ENCODE data around the gene CASP2. TPM values are rescaled to one million over a fixed set of nuclear protein-coding genes. Genes with fewer than 3 reads are reported as not detected.

The CASP2 gene
- total and polyA plus RNA-seq, 2 of the 13 experiments (the other 11 are each of a cell fraction or from before 2014, with no cell fraction given): 10.2 to 13.7 TPM

GRCh38 chr7:143242306-143242705 is 45.8 kb upstream of the CASP2 start (continued):
- TF ChIP-seq ZC3H4 (CRISPR knock-in tag; IDR thresholded peaks at IDR 0.05; ENCODE audit: borderline replicate concordance) (no peak), ZNF362 (CRISPR knock-in tag; IDR thresholded peaks at IDR 0.05; ENCODE audit: borderline replicate concordance) (no peak)

- peaks cover 26% of the 10 kb centered on the region for H3K4me1 ChIP-seq (ENCODE audit: insufficient read depth, low read length)
- intact Hi-C loops (cut with micrococcal nuclease; ENCODE audit: unreplicated experiment): no loop called here
- TF ChIP-seq IRF9 (CRISPR knock-in tag; IDR thresholded peaks at IDR 0.05; ENCODE audit: borderline replicate concordance) (no peak), ZBTB4 (CRISPR knock-in tag; IDR thresholded peaks at IDR 0.05; ENCODE audit: borderline replicate concordance) (no peak), PCBP1 (IDR thresholded peaks at IDR 0.05; ENCODE audit: borderline replicate concordance, low read depth, low read length) (no peak), ZBTB2 (CRISPR knock-in tag; IDR thresholded peaks at IDR 0.05; ENCODE audit: low read depth) (no peak), PBX2 (CRISPR knock-in tag; IDR thresholded peaks at IDR 0.05) (no peak), ETV6 (CRISPR knock-in tag; conservative IDR thresholded peaks at IDR 0.05) (no peak), ZNF589 (CRISPR knock-in tag; conservative IDR thresholded peaks at IDR 0.05) (no peak), HNRNPH1 (optimal IDR thresholded peaks at IDR 0.05; ENCODE audit: low read depth, low read length) (no peak), SRSF4 (IDR thresholded peaks at IDR 0.05; ENCODE audit: low read depth, low read length, poor library complexity, severe bottlenecking) (no peak), ZNF503 (CRISPR knock-in tag; IDR thresholded peaks at IDR 0.05) (no peak)
Observed at GRCh38 chr7:143243111-143243510, 45.0 kb upstream of the CASP2 start.

More at GRCh38 chr7:143243111-143243510, 45.0 kb upstream of the CASP2 start:
- no peak for DNase-seq (ENCODE audit: low spot score)
- in situ Hi-C loops (cut with HindIII; ENCODE audit: extremely low pct_ligation_motif_present, low pct_unique_long_range_greater_than_20kb): loop anchor here (5.0 kb wide), 1 partner anchor 59 kb away; no protein-coding TSS in a partner anchor
- no peaks in the 10 kb centered on the region for H3K9me3 ChIP-seq (ENCODE audit: low read length)
- H3K27me3 ChIP-seq (ENCODE audit: control insufficient read depth in 1 of 2, insufficient read depth in 2 of 2, low read length in 2 of 2): no peaks in the 10 kb centered on the region
- no peaks in the 10 kb centered on the region for H3K36me3 ChIP-seq (replicated peaks in 1 of 2; ENCODE audit: control insufficient read depth in 1 of 2, insufficient read depth in 2 of 2, low read length in 2 of 2)
- H3K4me2 ChIP-seq (ENCODE audit: low read depth, low read length): peak overlapping the region; percentile 25; the same call in 1 of the 2 replicates
- H3K9ac ChIP-seq (ENCODE audit: insufficient read depth, low read depth, low read length): no peak overlapping the region
- H4K20me1 ChIP-seq (ENCODE audit: insufficient read depth, low read length): no peaks in the 10 kb centered on the region
- no peak for FAIRE-seq
- ChIA-PET CTCF (ENCODE audit: low intra/inter-chr PET ratio, low total read pairs) (no interaction called here), POLR2A (interaction anchor here (2.0 kb wide), 1 partner anchor 20 kb away, joined by 7 read pairs; the partner anchor contains the start of gene GSTK1)
- BruUV-seq (replicated peaks): no TSS peak
- no peak overlapping the region for H3K4me3 ChIP-seq (replicated peaks in 1 of 3; ENCODE audit: insufficient read depth in 1 of 3, low read depth in 2 of 3, low read length in 3 of 3)
- no peak overlapping the region for H3K27ac ChIP-seq (ENCODE audit: extremely low read length, insufficient read depth, low read length)
- H2AFZ ChIP-seq (ENCODE audit: low read length): no peak overlapping the region
- ATAC-seq: no peak
- H3K79me2 ChIP-seq (ENCODE audit: insufficient read depth, low read length): no peaks in the 10 kb centered on the region
- 0% methylated on average over 7 of the region's 7 CpGs for WGBS (ENCODE audit: low lambda C conversion rate)
